Measurements from ENCODE around the gene SLC1A1.

DNA sequence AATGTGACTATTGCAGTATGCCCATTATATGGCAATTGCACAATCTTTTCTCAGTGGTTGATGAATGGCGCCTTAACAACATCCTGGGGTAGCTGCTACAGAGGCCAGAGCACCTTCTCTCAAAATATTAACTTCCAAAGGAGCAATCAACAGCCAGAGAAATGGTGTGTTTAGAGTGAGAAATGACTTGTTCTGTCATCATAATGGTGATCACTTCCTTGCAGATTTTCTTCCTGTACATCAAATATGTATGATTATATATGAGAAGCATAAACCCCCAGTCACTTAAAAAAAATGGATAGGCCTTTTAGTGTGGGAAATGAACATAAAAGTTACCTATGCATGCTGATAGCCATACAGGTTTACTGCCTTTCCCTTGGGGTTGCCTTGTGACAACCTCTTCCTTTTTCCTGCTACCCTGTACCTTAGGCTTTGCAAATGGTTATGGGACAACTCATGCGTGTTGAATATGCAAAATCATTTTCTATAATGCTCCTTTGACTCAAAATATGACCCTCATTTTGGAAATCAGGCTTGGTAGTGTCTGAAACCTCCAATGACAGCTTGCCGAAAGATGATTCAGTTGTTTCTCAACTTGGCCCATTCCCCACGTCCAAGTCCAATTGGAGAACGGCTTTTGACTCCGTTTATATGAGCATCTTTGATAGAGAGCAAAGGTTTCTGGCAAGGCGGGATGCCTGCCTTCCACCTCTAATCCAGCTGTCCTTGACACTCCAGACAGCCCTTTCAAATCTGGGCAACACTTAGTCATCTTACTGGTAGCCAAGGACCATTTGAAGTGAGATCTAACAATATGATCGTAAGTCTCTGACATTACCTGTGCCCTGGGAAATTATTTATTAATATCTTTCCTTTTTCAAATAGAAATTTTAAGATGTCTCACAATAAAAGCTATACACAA lies 69.3 kb downstream of the SLC1A1 start:
- TF ChIP-seq POLR2AphosphoS5 (IDR thresholded peaks at IDR 0.05; ENCODE audit: low read depth, low read length) (no peak), POLR2A (IDR thresholded peaks at IDR 0.05; ENCODE audit: low read depth, low read length) (peak; percentile 26; the same call in 1 of the 2 replicates)
